NCI-H1694 treated with DMSO at 0.1 percent for 48 hours (cell line): ENCODE results near the gene ANKRD16.
A peak's percentile ranks its signal among the peaks of the same experiment; 100 is the strongest.
"Not testable (repeated sequence)": the region's sequence is repeated elsewhere in the genome, so short reads cannot be mapped to it uniquely, and the experiment has no call there.

ENCODE experiments used
- DNase-seq: peaks from one replicate; lab custom pipeline; 2025; lab: John Stamatoyannopoulos, UW

ANKRD16 gene

DNA sequence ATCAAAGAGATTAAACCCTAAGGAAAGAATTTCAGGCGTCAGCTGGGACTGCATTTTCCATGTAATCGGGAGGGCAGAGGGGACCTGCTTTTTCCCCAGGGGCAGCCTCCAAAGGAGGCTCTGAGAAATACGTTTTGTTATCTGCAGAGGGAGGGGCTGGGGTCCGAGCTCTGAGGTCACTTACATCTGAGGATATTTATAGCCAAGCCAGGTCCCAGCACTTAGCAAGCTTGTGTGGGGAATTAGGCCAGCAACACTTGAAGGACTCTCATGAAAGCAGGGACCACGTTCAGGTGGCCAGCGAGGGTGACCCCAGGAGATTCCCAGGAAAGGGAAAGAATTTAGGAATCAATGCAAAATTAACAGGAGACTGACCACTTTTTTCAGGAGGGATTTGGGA is 55.9 kb downstream of the ANKRD16 start:
- no peak for DNase-seq

DNA sequence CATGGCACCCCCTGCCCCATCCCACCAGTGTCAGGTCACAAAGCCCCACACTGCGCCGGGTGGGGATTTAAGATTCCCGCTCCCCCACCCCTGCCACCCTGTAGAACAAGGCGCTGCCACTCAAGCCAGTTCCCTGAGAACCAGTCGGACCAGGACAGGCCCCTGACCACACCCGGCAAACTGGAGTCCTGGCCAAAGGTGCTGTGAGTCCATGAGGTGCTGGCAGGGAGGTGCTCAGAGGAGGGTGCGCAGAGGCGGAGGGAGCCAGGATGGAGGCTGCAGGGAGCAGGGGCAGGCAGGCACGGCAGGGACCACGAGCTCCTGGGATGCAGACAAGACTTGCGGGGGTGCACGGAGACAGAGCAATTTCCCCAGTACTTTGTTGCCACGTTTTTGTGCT is 56.7 kb downstream of the ANKRD16 start:
- DNase-seq, result no peak

DNA sequence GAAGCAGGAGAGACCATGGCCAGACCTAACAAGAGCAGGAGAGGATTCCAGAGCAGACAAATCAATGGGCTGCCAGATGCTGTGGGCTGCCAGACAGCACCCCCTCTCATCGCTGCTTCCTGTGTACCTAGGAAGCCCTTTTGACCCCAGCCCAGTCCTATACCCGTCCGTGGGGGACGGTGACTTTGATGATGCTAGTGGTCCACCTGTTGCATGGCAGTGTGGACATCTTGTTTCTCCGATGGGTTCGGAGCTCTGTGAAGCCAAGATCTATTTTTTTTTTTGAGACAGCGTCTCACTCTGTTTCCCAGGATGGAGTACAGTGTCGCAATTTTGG is 58.3 kb downstream of the ANKRD16 start:
- DNase-seq, result no peak

DNA sequence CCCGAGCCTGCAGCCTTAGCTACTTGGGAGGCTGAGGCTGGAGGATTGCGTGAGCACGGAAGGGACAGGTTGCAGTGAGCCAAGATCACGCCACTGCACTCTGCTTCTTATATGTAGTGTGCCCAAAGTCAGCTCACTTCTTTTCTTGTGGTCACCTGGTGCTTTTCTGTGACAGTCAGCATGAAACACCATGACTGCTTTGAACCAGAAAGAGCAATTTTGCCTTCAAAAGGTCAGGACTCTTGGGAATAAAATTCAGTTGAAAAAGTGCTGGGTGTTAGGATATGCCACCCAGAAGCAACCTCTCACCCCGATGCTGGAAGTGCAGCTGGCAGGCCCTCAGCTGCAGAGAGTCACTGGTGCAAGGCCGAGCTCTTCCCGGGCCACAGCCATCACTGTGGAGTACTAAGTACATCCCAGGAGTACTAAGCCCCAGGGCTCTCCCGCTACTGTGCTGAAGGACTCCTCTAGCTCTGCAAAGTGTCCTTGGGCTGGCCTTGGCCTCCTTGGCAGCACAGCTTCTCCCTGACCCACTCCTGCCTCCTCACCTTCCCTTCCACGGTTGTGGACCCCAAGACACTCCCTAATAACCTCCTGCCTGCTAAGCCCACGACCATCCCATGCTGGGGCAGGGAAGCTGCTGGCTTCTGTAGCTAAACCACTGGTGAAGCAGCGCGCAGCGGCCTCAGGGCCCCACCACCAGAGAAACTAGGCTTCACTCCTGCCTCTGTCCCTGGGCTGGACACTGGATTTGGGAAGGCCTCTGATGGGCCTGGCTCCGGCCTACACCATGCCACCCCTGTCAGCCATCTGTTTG is 58.9 kb downstream of the ANKRD16 start:
- DNase-seq, result no peak

DNA sequence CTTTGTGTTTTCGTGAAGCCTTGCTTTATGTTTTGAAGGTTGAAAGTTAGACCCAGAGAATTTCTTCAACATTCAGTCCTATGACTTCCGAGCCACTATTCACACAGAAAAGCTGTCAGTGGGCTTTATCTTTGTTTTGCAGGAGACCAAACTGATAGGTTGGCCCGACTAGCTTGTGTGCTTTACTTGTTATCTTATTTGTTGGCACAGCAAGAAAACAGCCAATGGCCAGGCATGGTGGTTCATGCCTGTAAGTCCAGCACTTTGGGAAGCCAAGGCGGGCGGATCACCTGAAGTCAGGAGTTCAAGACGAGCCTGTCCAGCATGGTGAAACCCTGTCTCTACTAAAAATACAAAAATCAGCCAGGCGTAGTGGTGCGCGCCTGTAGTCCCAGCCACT is 60.4 kb downstream of the ANKRD16 start:
- DNase-seq, result no peak

DNA sequence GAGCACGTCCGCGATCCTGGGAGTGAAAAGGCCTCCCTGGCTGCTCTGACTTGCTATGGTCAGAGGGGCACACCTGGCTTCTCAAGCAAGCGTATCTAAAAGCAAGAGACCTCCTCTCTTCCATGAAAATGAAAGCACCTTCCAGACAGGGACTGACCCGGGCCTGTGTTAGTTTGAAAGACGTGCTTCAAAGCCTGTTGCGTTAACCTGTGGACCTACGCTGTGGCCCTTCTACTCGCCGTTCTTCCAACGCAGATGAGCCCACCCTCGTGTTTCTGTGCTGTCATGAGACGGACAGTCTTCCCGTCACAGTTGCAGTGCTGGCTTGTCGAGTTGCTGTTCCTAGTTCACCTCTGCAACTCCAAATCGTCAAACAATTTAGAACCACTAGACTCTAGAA is 61.0 kb downstream of the ANKRD16 start:
- DNase-seq, result no peak

DNA sequence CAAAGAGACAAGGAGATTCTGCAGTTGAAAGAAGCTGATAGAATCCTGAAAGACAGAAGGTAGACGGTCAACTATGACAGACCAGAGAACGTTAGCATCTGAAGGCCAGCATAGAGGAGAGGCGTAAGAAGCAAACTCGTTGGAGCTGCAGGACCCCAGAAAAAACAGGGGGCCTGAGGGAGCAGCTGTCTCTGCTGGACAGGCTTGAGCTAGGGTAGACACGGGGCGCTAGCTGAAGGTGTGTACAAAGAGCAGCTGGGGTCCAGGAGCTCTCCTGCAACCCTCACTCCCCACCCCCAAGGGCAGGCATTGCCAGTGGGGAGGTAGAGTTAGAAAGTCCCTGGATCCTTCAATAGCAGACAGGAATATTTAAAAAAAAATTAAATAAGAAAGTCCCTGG is 61.9 kb downstream of the ANKRD16 start:
- DNase-seq, result no peak

DNA sequence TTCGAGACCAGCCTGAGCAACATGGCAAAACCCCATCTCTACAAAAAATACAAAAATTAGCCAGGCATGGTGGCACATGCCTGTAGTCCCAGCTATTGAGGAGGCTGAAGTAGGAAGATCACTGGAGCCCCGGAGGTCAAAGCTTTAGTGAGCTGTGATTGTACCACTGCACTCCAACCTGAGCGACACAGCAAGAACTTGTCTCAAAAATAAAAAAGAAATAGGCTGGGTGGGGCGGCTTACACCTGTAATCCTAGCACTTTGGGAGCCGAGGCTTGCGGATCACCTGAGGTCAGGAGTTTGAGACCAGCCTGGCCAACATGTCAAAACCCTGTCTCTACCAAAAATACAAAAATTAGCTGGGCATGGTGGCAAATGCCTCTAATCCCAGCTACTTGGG is 63.2 kb downstream of the ANKRD16 start:
- not testable (repeated sequence) for DNase-seq

DNA sequence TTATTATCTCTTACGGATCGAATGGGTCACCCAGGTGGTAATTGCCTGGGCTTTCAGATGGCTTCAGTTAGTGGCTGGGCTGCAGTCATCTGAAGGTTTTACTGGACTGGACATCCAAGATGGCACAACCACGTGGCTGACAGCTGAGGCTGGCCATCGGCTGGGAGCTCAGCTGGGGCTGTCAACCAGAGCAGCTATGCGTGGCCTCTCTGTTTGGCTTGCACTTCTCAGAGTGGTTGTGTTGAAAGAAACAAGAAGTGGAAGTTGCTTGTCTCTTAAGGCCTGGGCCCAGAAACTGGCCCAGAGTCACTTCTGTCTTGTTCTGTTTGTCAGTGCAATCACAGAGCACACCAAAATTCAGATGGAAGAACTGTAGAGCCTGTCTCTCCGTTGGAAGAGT is 70.8 kb downstream of the ANKRD16 start:
- no peak for DNase-seq

DNA sequence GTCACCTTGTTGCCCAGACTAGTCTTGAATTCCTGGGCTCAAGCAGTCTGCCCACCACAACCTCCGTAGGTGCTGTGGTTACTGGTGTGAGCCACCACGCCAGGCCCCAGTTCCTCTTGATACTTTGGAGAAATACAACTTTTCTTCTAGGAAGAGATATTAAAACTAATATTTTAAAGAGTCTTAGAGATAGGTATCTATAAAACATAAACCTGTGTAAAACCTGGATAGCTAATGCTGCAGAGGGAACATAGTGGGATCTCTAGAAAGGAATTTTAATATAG is 71.7 kb downstream of the ANKRD16 start:
- no peak for DNase-seq

DNA sequence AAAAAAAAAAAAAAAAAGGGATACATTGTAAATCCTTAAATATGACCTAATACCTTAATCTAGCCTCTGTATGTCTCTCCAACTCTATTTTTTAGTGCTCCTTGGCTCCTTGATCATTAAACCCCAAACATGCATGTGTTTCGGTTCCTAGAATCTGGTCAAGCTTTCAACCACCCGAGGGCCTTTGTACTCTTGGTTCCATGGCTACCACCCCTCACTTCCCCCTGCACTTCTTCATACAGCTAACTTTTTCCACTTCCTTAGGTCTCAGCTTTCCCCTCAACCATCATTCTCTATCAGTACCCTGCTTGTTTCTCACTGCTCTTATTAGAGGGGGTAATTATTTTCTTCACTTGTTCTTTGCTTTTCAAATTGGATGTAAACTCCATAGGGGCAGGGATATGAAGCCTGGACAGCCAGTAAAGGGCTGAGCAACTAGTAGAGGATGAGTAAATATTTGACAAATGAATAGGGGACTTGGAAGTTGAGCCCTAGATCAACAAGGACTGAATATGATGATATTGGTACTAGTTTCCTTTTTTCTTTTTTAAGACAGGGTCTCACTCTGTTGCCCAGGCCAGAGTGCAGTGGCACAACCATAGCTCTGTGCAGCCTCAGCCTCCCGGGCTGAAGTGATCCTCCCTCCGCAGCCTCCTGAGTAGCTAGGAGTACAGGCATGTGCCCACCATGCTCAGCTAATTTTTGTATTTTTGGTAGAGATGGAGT is 72.2 kb downstream of the ANKRD16 start:
- DNase-seq, result no peak

DNA sequence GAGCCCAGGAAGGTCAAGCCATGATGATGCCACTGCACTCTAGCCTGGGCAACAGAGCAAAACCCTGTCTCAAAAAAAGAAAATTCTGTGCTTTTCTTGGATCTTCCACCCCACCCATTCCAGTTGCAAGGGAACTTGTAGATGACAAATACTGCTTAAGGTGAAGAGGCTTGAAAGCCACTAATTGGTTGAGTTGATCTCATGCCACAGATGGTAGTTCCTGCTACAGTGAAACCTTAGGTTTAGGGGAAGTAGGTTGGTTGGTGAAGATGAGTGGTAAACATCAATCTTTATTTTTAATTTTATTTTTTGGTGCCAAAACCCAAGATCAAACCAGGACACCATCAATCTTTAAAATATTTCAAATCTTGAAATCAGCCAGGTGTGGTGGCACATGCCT is 73.5 kb downstream of the ANKRD16 start:
- no peak for DNase-seq

DNA sequence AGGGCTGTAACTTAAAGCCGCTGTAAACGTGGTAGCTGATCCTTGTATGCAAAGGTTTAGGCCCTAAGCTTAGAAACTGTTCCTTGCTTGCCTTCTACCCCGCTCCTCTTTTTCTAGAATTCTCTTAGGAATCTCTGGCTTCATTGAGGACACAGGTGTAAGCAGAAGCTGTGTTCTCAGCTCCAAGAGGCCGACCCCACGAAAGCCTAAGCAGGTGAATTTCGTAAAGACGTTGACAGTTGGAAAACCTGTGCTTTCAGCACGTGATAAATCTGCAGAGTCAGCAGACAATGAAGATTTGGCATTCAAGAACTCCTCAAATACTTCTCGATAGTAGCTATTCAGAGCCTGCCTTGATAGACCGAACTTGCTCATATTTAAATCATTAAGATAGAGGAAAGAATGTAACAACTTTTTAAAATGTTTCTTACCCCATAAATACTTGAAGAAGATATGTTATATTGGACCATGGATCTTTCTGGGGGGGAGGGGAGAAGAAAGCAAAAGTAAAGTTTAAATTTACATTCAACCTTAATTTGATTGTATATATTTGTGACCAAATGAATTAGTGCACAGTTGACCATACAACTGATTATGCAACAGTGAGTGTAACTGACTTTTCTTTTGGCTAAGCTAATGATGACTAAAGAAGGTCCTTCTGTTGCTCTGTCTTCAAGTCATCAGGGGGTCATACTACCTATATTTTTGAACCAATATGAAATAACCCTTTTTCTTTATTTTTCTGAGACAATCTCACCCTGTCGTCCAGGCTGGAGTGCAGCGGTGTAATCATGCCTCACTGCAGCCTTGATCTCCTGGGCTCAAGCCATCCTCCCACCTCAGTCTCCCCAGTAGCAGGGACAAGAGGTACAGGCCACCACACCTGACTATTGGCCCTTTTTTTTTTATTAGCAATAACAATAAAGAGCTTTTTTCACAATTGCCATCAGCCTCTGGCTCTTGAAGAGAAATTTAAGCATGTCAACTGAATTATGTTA is 75.3 kb downstream of the ANKRD16 start:
- DNase-seq, result no peak

DNA sequence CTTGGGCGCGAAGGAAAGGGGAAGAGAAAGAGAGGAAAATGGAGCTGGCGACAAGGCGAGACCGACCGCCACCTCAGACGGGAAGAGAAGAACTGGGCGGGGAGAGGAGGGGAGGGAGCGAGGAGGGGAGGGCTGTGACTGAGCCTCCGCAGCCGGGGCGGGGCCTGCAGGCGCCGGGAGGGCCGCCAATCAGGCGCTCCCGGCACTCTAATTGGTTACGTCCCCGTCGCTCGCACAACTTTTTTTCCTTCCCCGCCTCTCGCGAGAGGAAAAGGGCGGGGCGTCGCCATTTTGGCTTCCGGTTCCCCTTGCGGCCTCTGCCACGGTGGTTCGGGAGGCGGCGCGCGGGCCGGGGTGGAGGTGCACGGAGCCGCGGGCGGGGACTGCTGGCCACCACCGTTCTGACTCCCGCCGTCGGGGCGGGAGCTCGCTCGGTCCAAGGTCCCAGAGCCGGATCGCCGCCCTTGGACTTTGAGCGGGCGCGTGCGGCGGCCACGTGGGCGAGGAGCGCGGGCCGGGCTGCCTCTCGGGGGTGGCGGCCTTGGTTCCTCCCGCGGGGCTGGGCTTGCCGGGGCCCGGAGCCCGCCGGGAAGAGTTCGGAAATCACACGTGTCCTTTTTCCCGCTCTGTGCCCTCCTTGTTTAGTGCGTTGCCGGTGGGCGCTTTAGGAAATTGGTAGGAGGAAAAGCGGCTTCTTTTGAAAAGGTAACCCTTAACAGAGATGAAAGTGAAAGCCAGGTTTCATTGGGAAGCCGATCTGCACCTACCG is 76.2 kb downstream of the ANKRD16 start, which contains the start of gene GDI2:
Gene GDI2, minus strand, starts transcription at position 94 of the 769 bp plus-strand sequence. CDS start 176 bp downstream, outside the sequence.
- DNase-seq, result peak; percentile 84

DNA sequence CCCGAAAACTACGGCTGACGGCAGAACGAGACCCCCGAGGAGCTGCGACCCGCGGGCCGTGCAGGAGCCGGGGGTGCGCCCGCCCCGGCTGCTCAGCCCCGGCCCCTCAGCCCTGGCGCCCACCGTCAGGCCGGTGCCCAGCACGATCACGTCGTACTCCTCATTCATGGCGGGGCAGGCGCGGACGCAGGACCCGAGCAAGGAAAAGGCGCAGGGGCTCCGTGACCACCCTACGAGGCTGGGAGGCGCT is 76.7 kb downstream of the ANKRD16 start:
- peak; percentile 24 for DNase-seq

DNA sequence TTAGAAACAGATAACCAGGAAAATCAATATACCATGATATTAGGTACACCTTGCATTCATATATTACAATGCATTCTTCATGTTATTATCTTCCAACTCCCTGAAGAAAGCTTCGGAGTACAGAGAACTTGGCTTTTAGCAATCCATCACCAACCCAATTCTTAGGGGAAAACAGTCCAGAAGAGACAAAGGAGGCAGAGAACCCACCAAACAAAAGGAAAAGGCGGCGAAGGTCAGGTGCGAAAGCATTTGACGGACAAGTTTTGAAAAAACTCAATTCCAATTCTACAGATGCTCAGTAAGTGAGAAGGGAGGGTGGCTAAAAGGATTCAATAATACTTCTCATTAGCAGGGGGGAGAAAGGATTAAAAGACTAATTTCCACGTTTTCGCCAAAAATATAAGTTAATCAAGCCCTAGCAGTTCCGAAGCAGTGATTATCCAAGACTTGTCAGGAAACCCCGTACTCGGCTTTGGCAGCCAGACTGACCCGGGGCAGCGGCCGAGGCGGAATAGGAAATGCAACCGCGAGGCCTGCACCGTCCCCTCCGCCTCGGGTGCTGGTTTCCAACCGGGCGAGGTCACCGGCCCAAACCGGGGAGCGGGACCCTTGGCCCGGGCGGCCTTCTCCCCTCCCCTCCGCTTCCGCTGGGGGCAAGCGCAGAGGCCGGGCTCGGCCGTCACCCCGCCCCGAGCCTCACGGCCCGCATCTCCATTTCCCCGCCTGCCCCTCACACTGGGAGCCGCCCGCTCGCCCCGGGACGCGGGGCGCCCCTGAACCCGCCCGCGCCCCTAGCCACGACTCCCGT is 77.2 kb downstream of the ANKRD16 start:
- no peak for DNase-seq
